ENCODE results near the gene KRT75. TPM values are rescaled to one million over a fixed set of nuclear protein-coding genes. Genes with fewer than 3 reads are reported as not detected.

Gene KRT75
- total RNA-seq, 6 experiments from 2014 or later = not detected

- Histone ChIP-seq H3K36me3 (no peaks in the 10 kb centered on the region), H3K27me3 (no peaks in the 10 kb centered on the region), H3K27ac (no peak overlapping the region), H3K4me3 (no peak overlapping the region), H3K9me3 (no peaks in the 10 kb centered on the region), H3K4me1 (no peaks in the 10 kb centered on the region)
- intact Hi-C loops (cut with DNase I) = no loop called here
- TF ChIP-seq POLR2A (IDR thresholded peaks at IDR 0.05) = no peak
- TF ChIP-seq CTCF (IDR thresholded peaks at IDR 0.05) = no peak
- DNase-seq (no peak), ATAC-seq (no peak)
- 50% methylated on average over 3 of the region's 9 CpGs for WGBS (ENCODE audit: insufficient coverage, low coverage, low lambda C conversion rate, missing lambda C conversion rate)
Measured at GRCh38 chr12:52436000-52436827, 2.0 kb upstream of the KRT75 start.

GRCh38 chr12:52435659-52435999 is 1.5 kb upstream of the KRT75 start:
- H3K4me1 ChIP-seq = no peaks in the 10 kb centered on the region
- H3K36me3 ChIP-seq = no peaks in the 10 kb centered on the region
- H3K9me3 ChIP-seq = no peaks in the 10 kb centered on the region
- no peaks in the 10 kb centered on the region for H3K27me3 ChIP-seq
- no peak overlapping the region for H3K4me3 ChIP-seq
- ATAC-seq = no peak
- H3K27ac ChIP-seq = no peak overlapping the region
- 88% methylated on average over 6 of the region's 6 CpGs for WGBS (ENCODE audit: insufficient coverage, low coverage, low lambda C conversion rate, missing lambda C conversion rate)
- intact Hi-C loops (cut with DNase I) = no loop called here
- DNase-seq = no peak
- TF ChIP-seq CTCF (IDR thresholded peaks at IDR 0.05) (no peak), POLR2A (IDR thresholded peaks at IDR 0.05) (no peak)

- ATAC-seq = no peak
- TF ChIP-seq POLR2A (IDR thresholded peaks at IDR 0.05) (no peak), CTCF (IDR thresholded peaks at IDR 0.05) (no peak)
- DNase-seq = no peak
- Histone ChIP-seq H3K27me3 (no peaks in the 10 kb centered on the region), H3K4me1 (no peaks in the 10 kb centered on the region), H3K36me3 (no peaks in the 10 kb centered on the region), H3K27ac (no peak overlapping the region), H3K4me3 (no peak overlapping the region), H3K9me3 (no peaks in the 10 kb centered on the region)
- 87% methylated on average over 6 of the region's 6 CpGs for WGBS (ENCODE audit: insufficient coverage, low coverage, low lambda C conversion rate, missing lambda C conversion rate)
- intact Hi-C loops (cut with DNase I) = no loop called here
Measured at GRCh38 chr12:52434760-52435530, 774 bp upstream of the KRT75 start.

GRCh38 chr12:52433501-52434080 is 580 bp downstream of the KRT75 start:
- H3K4me1 ChIP-seq = no peaks in the 10 kb centered on the region
- H3K27ac ChIP-seq = no peak overlapping the region
- H3K36me3 ChIP-seq = no peaks in the 10 kb centered on the region
- ATAC-seq = no peak
- 80% methylated on average over 9 of the region's 12 CpGs for WGBS (ENCODE audit: insufficient coverage, low coverage, low lambda C conversion rate, missing lambda C conversion rate)
- H3K4me3 ChIP-seq = no peak overlapping the region
- TF ChIP-seq CTCF (IDR thresholded peaks at IDR 0.05) = no peak
- no peak for TF ChIP-seq POLR2A (IDR thresholded peaks at IDR 0.05)
- intact Hi-C loops (cut with DNase I) = no loop called here
- no peaks in the 10 kb centered on the region for H3K9me3 ChIP-seq
- no peak for DNase-seq
- H3K27me3 ChIP-seq = no peaks in the 10 kb centered on the region

Measured in right lobe of liver (tissue), 6 donors.